ENCODE data around the gene ADPRHL1.

Gene ADPRHL1

DNA sequence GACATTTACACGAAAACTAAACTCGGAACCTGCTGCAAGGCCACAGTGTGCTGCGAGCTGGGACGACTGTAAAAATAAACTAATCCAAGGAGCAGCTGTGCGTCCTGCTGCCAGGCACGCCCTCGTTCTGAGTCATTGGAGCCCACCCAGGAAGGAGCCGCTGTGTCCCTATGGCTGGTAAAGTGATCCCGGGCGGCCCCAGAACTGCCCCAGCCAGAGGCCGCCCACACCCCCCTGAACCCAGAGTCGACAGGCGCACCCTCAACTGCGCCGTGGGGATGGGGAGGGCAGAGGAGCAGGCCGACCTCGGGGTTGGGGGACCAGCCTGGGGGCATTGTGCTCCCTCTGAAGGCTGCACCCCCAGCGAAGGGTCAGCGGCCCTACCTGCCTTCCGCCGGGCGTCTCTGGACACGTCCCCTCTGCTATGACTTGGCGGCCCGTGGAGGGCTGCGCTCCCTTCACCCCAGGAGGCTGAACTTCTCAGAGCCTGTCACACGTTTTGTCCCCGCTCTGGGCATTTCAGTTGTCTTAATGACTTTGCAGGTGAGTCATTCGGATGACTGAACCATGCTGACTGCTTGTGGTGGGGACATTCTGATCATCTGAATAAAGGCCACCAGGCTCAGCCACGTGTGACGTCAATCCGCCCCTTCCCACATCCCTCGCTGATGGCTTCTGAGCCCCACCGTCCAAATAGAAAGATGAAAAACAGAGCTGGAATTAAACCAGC, 42.7 kb downstream of the ADPRHL1 start:
- peak; percentile 56 for DNase-seq (ENCODE audit: low read depth)
- TF ChIP-seq, protein P1, sequence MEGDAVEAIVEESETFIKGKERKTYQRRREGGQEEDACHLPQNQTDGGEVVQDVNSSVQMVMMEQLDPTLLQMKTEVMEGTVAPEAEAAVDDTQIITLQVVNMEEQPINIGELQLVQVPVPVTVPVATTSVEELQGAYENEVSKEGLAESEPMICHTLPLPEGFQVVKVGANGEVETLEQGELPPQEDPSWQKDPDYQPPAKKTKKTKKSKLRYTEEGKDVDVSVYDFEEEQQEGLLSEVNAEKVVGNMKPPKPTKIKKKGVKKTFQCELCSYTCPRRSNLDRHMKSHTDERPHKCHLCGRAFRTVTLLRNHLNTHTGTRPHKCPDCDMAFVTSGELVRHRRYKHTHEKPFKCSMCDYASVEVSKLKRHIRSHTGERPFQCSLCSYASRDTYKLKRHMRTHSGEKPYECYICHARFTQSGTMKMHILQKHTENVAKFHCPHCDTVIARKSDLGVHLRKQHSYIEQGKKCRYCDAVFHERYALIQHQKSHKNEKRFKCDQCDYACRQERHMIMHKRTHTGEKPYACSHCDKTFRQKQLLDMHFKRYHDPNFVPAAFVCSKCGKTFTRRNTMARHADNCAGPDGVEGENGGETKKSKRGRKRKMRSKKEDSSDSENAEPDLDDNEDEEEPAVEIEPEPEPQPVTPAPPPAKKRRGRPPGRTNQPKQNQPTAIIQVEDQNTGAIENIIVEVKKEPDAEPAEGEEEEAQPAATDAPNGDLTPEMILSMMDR (conservative IDR thresholded peaks at IDR 0.05; ENCODE audit: low read depth, low read length): no peak
- peak overlapping the region; percentile 37 for H3K4me3 ChIP-seq (ENCODE audit: low read depth, low read length)

DNA sequence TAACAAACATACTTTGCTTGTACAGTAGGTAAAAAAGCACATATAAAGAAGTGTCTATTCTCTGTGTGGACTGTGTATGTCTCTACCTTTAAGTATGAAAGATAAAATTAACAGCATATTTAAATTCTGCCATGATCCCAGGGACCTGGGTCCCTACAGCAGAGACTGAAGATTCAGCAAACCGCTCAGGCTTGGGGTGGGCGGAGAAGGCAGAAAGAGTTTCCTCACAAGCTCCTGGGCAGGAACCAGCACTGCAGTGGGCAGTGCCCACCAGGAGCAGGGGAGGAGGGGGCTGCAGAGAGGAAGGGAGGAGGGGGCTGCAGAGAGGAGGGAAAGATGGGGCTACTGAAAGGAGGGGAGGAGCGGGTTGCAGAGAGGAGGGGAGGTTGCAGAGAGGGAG, 44.7 kb downstream of the ADPRHL1 start:
- TF ChIP-seq, protein P1 (conservative IDR thresholded peaks at IDR 0.05; ENCODE audit: low read depth, low read length): no peak
- no peak for DNase-seq (ENCODE audit: low read depth)
- H3K4me3 ChIP-seq (ENCODE audit: low read depth, low read length): no peak overlapping the region

GRCh38 chr13:113407531-113408393, 45.5 kb downstream of the ADPRHL1 start:
- TF ChIP-seq, protein P1 (conservative IDR thresholded peaks at IDR 0.05; ENCODE audit: low read depth, low read length): no peak
- DNase-seq (ENCODE audit: low read depth): no peak
- H3K4me3 ChIP-seq (ENCODE audit: low read depth, low read length): no peak overlapping the region

DNA sequence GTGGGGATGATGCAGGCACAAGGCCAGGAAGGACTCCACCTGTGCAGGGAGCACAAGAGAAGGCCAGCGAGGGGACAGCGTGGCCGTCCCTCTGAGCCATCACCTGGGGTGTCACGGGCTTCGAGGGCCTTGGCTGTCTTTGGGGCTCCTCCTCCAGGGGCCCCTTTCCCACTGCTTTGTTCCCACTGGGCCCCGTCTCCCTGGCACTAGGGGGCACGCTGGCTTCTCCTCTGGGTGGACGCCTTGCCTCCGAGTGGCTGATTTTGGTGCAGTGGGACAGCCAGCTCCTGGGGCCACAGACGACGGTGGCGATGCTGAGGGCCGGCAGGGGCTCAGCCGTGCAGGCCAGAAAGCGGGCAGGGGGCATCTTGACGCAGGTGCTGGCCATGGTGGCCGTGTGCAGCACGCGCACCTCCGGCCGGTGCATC, 46.2 kb downstream of the ADPRHL1 start:
- no peak for DNase-seq (ENCODE audit: low read depth)
- TF ChIP-seq, protein P1 (conservative IDR thresholded peaks at IDR 0.05; ENCODE audit: low read depth, low read length): no peak
- no peak overlapping the region for H3K4me3 ChIP-seq (ENCODE audit: low read depth, low read length)

- TF ChIP-seq, protein P1 (conservative IDR thresholded peaks at IDR 0.05; ENCODE audit: low read depth, low read length): no peak
- H3K4me3 ChIP-seq (ENCODE audit: low read depth, low read length): no peak overlapping the region
- no peak for DNase-seq (ENCODE audit: low read depth)
Observed at GRCh38 chr13:113406321-113407102, 46.8 kb downstream of the ADPRHL1 start.

GRCh38 chr13:113405481-113406300, 47.6 kb downstream of the ADPRHL1 start:
- no peak for DNase-seq (ENCODE audit: low read depth)
- H3K4me3 ChIP-seq (ENCODE audit: low read depth, low read length): no peak overlapping the region
- TF ChIP-seq, protein P1 (conservative IDR thresholded peaks at IDR 0.05; ENCODE audit: low read depth, low read length): no peak

All from choroid plexus epithelial cell (primary cell).